H9 (cell line): ENCODE results near the gene B3GALNT2. TPM values are rescaled to one million over a fixed set of nuclear protein-coding genes. Genes with fewer than 3 reads are reported as not detected.

ENCODE experiments used
- DNase-seq: peaks from one replicate; pipeline ENCODE4 v3.0.0-alpha.2; 2017
- H2AFZ ChIP-seq: one replicate; pipeline ENCODE4 v1.6.1; 2013; ENCODE audit warnings: mild to moderate bottlenecking, low read length, control low read depth, moderate library complexity
- H2AK5ac ChIP-seq: 2 replicates; pipeline ENCODE4 v1.6.1; 2013; ENCODE audit warnings: low read length, control low read depth, mixed read lengths; ENCODE audit not compliant: insufficient read length
- H2BK120ac ChIP-seq: one replicate; pipeline ENCODE4 v1.6.1; 2013; ENCODE audit warnings: low read depth, mild to moderate bottlenecking, low read length, control low read depth, inconsistent platforms; ENCODE audit not compliant: poor library complexity, severe bottlenecking
- H2BK12ac ChIP-seq: 2 replicates; pipeline ENCODE4 v1.6.1; 2013; ENCODE audit warnings: low read length, control low read depth, mixed read lengths, low read depth; ENCODE audit not compliant: insufficient read length
- H2BK15ac ChIP-seq: 2 replicates; pipeline ENCODE4 v1.6.1; 2013; ENCODE audit warnings: low read depth, low read length, control low read depth
- H2BK20ac ChIP-seq: one replicate; pipeline ENCODE4 v1.6.1; 2013; ENCODE audit warnings: low read depth, mild to moderate bottlenecking, low read length, control low read depth, inconsistent platforms; ENCODE audit not compliant: poor library complexity, severe bottlenecking
- H2BK5ac ChIP-seq: 2 replicates; pipeline ENCODE4 v1.6.1; 2013; ENCODE audit warnings: low read length, control low read depth, mixed read lengths; ENCODE audit not compliant: insufficient read length
- H3K14ac ChIP-seq: 2 replicates; pipeline ENCODE4 v1.6.1; 2013; ENCODE audit warnings: low read length, control low read depth; ENCODE audit not compliant: insufficient read depth
- H3K18ac ChIP-seq: 2 replicates; pipeline ENCODE4 v1.6.1; 2013; ENCODE audit warnings: low read depth, mild to moderate bottlenecking, mixed read lengths, low read length, control low read depth; ENCODE audit not compliant: insufficient read length
- H3K23ac ChIP-seq: 2 replicates; pipeline ENCODE4 v1.6.1; 2013; ENCODE audit warnings: low read length, control low read depth, mixed read lengths, low read depth; ENCODE audit not compliant: insufficient read length
- H3K23me2 ChIP-seq: 2 replicates; pipeline ENCODE4 v1.6.1; 2013; ENCODE audit warnings: low read depth, mild to moderate bottlenecking, mixed read lengths, low read length, control low read depth; ENCODE audit not compliant: insufficient read length, poor library complexity, severe bottlenecking
- H3K27ac ChIP-seq: 2 replicates; pipeline ENCODE4 v1.5.1; 2013; ENCODE audit warnings: low read length, control low read depth, mixed read lengths, low read depth; ENCODE audit not compliant: insufficient read length
- H3K27me3 ChIP-seq: 2 replicates; pipeline ENCODE4 v1.6.1; 2013; ENCODE audit warnings: low read length, control low read depth, inconsistent platforms; ENCODE audit not compliant: insufficient read depth
- H3K4ac ChIP-seq: 2 replicates; pipeline ENCODE4 v1.6.1; 2013; ENCODE audit warnings: low read depth, mild to moderate bottlenecking, control low read depth, inconsistent platforms, low read length, moderate library complexity
- H3K4me1 ChIP-seq: 2 replicates; pipeline ENCODE4 v1.6.1; 2013; ENCODE audit warnings: low read length, control low read depth, inconsistent platforms; ENCODE audit not compliant: insufficient read depth
- H3K4me2 ChIP-seq: 2 replicates; pipeline ENCODE4 v1.6.1; 2013; ENCODE audit warnings: low read length, control low read depth, mixed read lengths; ENCODE audit not compliant: insufficient read length, insufficient read depth
- H3K56ac ChIP-seq: 2 replicates; pipeline ENCODE4 v1.6.1; 2013; ENCODE audit warnings: low read depth, mild to moderate bottlenecking, mixed read lengths, low read length, control low read depth; ENCODE audit not compliant: insufficient read length
- H3K79me1 ChIP-seq: 2 replicates; pipeline ENCODE4 v1.6.1; 2013; ENCODE audit warnings: low read depth, mild to moderate bottlenecking, moderate library complexity, low read length, control low read depth, inconsistent platforms; ENCODE audit not compliant: insufficient read depth, poor library complexity, severe bottlenecking
- H3K79me2 ChIP-seq: 2 replicates; pipeline ENCODE4 v1.6.1; 2013; ENCODE audit warnings: low read length, control low read depth, inconsistent platforms; ENCODE audit not compliant: insufficient read depth
- H3K9ac ChIP-seq: 2 replicates; pipeline ENCODE4 v1.6.1; 2013; ENCODE audit warnings: low read length, control low read depth, mixed read lengths; ENCODE audit not compliant: insufficient read length; ENCODE audit errors: extremely low read depth
- H3K9me3 ChIP-seq: one replicate; pipeline ENCODE4 v1.6.1; 2013; ENCODE audit warnings: low read depth, low read length, inconsistent platforms; ENCODE audit not compliant: control insufficient read depth
- H3T11ph ChIP-seq: one replicate; pipeline ENCODE4 v1.6.1; 2013; ENCODE audit warnings: mild to moderate bottlenecking, low read length, control low read depth, inconsistent platforms
- H4K20me1 ChIP-seq: one replicate; pipeline ENCODE4 v1.6.1; 2013; ENCODE audit not compliant: control insufficient read depth, insufficient read length, insufficient read depth
- H4K5ac ChIP-seq: 2 replicates; pipeline ENCODE4 v1.6.1; 2013; ENCODE audit warnings: low read depth, mild to moderate bottlenecking, mixed read lengths, low read length, control low read depth; ENCODE audit not compliant: insufficient read length
- H4K8ac ChIP-seq: replicated peaks from 2 replicates; pipeline ENCODE4 v1.6.1; 2013; ENCODE audit warnings: low read length, control low read depth, mixed read lengths, low read depth; ENCODE audit not compliant: insufficient read length
- H4K91ac ChIP-seq: 2 replicates; pipeline ENCODE4 v1.6.1; 2013; ENCODE audit warnings: low read depth, mild to moderate bottlenecking, moderate library complexity, mixed read lengths, low read length, control low read depth; ENCODE audit not compliant: insufficient read length
- H3K27ac Mint-ChIP-seq, 3 experiments: 2 replicates in 2 of 3; 3 replicates in 1 of 3; pipeline ENCODE4 v1.8.0; 2020 to 2021; ENCODE audit warnings: mixed read lengths in 3 of 3, mild to moderate bottlenecking in 1 of 3, moderate library complexity in 1 of 3
- H3K27me3 Mint-ChIP-seq: 2 replicates; pipeline ENCODE4 v1.8.0; 2021; ENCODE audit warnings: low read depth, mild to moderate bottlenecking, moderate library complexity, mixed read lengths
- H3K36me3 Mint-ChIP-seq, 3 experiments: 2 replicates in 2 of 3; 3 replicates in 1 of 3; pipeline ENCODE4 v1.8.0; 2020 to 2021; ENCODE audit warnings: low read depth in 3 of 3, mixed read lengths in 3 of 3; ENCODE audit not compliant: insufficient read depth in 1 of 3
- H3K4me1 Mint-ChIP-seq, 2 experiments: 2 replicates each; pipeline ENCODE4 v1.8.0; 2020; ENCODE audit warnings: mixed read lengths in 2 of 2
- H3K4me3 Mint-ChIP-seq, 2 experiments: 2 replicates in 1 of 2; 3 replicates in 1 of 2; pipeline ENCODE4 v1.8.0; 2020 to 2021; ENCODE audit warnings: mild to moderate bottlenecking in 2 of 2, mixed read lengths in 2 of 2, moderate library complexity in 1 of 2
- H3K9me3 Mint-ChIP-seq, 2 experiments: 2 replicates in 1 of 2; 3 replicates in 1 of 2; pipeline ENCODE4 v1.8.0; 2020; ENCODE audit warnings: mild to moderate bottlenecking in 2 of 2, mixed read lengths in 2 of 2, moderate library complexity in 1 of 2
- CTCF ChIP-seq: fragments of 200-600 bp; sonication (generic); conservative IDR thresholded peaks from 3 replicates; pipeline ENCODE4 v1.8.0; 2021; ENCODE audit warnings: antibody characterized with exemption, mild to moderate bottlenecking
- WGBS: extraction: QIAGEN DNeasy Blood & Tissue Kit; methylation state at CpG from one replicate; pipeline ENCODE4 v1.1.7; 2013; ENCODE audit warnings: missing lambda C conversion rate, low lambda C conversion rate, mixed read lengths; ENCODE audit not compliant: insufficient read length; ENCODE audit errors: extremely low coverage; 5-methylcytosine and 5-hydroxymethylcytosine counted together
- total RNA-seq: library from RNA; stranded (reverse); gene quantifications from 2 replicates; pipeline ENCODE4 v1.2.1, GENCODE V29; 2021

B3GALNT2 gene
- total RNA-seq, 1 experiment from 2014 or later, result 27.8 TPM

DNA sequence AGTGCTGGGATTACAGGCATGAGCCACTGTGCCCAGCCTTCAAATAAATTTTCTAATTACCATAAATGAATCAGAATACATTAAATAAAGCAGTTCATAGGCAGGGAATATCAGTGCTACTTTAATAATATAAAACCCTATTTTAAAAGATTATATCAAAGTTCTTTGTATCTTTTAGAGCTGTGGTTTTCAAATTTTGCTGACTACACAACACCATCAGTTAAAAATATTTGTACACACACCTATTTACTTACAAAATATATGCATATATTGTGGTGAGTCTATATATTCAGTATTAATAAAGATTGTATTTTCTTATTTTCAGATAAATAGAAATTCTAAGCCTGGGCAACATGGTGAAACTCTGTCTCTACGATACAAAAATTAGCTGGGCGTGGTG, 18.7 kb downstream of the B3GALNT2 start:
- Histone ChIP-seq H4K5ac (no peak overlapping the region), H4K20me1 (no peaks in the 10 kb centered on the region), H3K18ac (no peak overlapping the region), H2BK15ac (no peak overlapping the region), H3K79me2 (no peaks in the 10 kb centered on the region), H3K27ac (no peak overlapping the region), H2AK5ac (no peak overlapping the region), H3K9ac (no peak overlapping the region), H3K14ac (no peak overlapping the region), H2AFZ (no peak overlapping the region), H4K8ac (no peak overlapping the region), H3K23ac (no peak overlapping the region), H3K4ac (no peak overlapping the region), H3T11ph (no peak overlapping the region), H3K9me3 (no peaks in the 10 kb centered on the region), H3K79me1 (no peaks in the 10 kb centered on the region), H2BK120ac (no peak overlapping the region), H2BK5ac (no peak overlapping the region), H3K4me2 (no peak overlapping the region), H2BK20ac (no peak overlapping the region), H3K4me1 (no peaks in the 10 kb centered on the region), H2BK12ac (no peak overlapping the region), H3K27me3 (no peaks in the 10 kb centered on the region), H3K23me2 (no peaks in the 10 kb centered on the region), H3K56ac (no peak overlapping the region), H4K91ac (no peak overlapping the region)
- no peak overlapping the region for H3K27ac Mint-ChIP-seq
- DNase-seq, result no peak
- peaks cover 17 to 59% (median 43%) of the 10 kb centered on the region in 3 experiments; a peak in 6 of 7 replicates for H3K36me3 Mint-ChIP-seq
- H3K27me3 Mint-ChIP-seq, result no peaks in the 10 kb centered on the region
- no peaks in the 10 kb centered on the region for H3K9me3 Mint-ChIP-seq
- WGBS, result no CpG with 5 or more reads among the region's 2 CpGs
- no peaks in the 10 kb centered on the region for H3K4me1 Mint-ChIP-seq
- H3K4me3 Mint-ChIP-seq, result no peak overlapping the region
- no peak for TF ChIP-seq CTCF
